AG20443 (cell line): ENCODE data around the gene BET1.
"Not testable (repeated sequence)": the region's sequence is repeated elsewhere in the genome, so short reads cannot be mapped to it uniquely, and the experiment has no call there.

ENCODE experiments used
- DNase-seq: peaks from one replicate; pipeline ENCODE4 v3.0.0; 2012; ENCODE audit warnings: low spot score, mixed read lengths

The BET1 gene, protein sequence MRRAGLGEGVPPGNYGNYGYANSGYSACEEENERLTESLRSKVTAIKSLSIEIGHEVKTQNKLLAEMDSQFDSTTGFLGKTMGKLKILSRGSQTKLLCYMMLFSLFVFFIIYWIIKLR

DNA sequence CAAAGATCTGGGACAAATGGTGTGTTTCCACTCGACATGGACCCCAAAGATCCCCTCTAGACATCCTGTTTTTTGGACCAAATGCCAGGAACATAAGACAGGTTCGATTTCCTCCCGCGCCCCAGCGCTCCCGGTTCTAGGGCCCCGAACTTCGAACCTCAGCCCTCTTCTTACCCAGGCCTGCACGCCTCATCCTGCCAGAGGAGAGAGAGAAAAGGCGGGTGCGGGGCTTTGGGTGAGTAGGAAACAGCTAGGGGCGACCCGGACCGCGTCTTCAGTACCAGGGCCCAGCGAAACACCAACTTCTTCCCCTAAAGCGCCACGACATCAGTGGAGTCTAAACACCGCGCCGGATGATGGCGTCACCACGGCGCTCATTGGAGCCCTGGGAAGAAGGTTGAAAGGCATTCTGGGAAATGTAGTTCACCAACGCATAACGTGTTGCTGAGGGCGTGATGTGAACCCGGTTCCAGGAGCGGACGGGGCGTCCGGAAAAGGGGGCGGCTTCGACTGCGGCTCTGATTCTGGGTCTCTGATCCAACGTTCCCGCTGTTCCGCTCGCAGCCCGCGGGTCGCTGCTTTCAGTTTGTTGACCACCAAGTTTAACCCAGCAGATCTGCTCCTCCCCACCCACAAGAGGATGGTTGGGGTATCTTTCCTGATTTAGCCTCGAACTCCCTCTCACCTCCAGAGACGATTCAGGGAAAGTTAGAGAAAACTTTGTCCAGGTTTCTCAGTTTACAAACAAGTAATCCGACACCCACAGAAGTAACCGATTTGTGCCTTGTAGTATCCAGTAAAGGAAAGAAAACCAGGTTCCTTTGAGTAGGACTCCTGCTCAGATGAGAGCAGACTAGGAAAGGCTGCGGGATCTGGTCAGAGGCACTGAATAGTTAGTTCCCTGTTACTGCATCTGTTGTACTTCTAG, at the start of gene BET1:
Gene BET1 (minus strand): TSS at position 332 of the 928 bp plus-strand sequence. CDS start 139 bp downstream, at position 193.
- peak; percentile 96 for DNase-seq

DNA sequence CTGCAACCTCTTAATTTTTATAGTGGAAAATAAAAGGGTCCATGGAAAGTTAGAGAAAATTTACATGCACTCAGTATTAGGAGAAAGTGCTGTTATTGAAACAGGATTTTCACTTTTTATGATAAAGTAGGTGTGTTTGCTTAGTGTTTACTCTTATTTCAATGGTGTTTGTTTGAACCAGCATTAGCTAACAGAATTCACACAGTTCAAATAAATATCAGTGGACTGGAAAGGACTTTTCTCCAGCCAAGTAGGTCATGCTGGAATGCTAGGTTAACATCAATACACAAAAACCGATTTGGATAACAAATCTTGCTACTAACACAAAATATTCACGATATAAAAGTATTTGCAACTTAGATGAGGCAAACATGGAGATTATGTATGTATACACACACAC, 49.4 kb upstream of the BET1 start:
- no peak for DNase-seq

DNA sequence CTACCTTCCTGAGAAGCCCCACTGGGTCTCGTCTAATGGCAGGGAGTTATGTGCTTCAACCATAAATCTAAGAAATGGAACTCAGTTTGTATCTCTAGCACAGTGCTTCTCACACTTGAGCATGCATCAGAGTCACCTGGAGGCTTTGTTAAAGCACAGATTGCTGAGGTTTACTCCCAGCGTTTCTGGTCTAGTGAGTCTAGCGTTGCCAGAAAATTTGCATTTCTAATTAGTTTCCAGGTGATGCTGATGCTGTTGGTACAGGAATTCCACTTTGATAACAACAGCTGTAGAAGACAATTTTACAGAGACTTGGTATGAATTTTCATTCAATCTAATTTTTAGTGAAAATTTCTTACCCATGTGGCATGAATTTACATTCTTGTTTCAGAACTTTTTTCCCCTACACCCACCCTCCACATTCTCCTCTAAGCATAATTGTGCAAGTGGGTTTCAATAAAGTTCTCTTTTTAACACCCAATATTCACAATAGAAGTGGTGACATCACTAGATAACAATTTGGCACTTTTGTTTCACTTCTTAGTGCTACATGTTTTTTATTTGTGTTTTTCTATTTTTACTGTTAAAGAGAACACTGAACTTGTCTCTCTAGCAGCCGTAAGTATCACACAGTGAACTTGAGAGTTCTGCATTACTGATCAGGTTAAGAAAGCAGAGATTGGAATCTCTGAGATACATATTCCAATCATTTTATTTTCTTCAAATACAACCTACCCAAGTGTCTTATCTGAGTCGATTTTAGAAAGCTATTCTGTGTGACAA, 48.4 kb upstream of the BET1 start:
- DNase-seq: no peak

DNA sequence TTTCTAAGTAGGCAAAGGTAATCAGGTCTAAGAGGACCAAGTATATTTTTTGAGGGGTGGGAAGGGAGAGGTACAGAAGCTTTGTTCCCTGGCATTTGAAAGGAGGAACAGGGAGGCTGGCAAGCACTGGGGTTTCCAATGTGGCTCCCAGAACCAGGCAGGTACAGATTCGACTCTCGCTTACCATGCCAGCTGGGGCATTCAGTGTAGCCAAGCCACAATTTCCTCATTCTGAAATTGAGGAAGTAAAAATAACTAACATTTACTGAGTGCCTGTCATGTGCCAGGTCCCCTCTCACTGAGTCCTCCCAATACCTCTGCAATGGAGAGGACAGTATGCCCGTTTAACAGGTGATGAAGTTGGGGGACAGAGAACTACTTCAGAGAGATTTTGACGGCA, 45.9 kb upstream of the BET1 start:
- DNase-seq: no peak

DNA sequence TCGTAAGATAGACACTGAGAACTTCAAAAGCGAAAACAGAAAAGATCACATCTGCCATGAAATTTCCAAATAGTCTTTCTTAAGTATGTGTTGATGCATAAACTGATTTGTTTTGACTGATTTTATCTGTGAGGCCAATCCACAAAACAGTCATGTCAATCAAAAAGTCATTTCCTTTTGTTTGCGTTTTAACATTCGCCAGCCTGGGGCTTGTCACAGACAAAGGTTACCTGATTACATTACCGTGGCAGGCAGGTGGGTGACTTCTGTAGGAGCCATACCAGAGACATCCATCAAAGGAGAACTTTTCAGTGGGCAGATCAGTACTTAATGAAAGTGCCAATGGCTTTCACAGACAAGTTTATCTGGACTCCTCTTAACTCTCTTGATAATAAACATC, 45.5 kb upstream of the BET1 start:
- DNase-seq: no peak

DNA sequence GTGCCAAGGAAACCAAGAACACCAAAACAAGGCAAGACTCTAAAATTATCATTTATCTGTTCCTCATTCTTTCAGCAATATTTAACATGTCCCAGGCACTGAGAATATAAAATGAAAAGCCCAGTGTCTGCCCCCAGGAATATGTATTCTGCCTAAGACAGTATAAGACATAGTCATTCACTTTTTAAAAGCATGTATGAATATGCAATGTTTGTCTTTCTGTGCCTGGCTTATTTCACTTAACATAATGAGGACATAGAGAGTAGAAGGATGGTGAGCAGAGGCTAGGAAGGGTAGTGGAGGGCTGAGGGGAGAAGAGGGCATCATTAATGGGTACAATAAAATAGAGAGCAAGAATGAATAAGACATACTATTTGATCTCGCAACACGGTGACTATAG, 44.6 kb upstream of the BET1 start:
- DNase-seq: no peak

DNA sequence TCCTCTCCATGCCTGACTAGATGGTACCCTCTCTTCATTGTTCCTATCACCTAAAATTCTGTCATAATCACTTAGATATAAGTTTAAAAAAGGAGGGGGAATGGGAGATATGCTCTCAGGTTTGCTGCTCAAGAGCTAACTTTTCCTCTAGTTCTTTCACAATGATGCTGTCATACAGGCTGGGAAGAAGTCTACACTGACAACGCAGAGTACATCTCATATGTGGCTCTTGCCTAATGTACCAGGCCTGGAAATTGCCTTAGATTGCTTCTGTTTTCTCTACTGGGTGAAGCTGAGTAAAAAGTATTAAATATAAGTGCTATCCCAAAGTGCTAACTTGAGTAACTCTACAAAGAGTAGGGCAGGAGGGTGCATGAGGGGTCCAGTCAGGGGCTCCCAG, 43.8 kb upstream of the BET1 start:
- DNase-seq: no peak

DNA sequence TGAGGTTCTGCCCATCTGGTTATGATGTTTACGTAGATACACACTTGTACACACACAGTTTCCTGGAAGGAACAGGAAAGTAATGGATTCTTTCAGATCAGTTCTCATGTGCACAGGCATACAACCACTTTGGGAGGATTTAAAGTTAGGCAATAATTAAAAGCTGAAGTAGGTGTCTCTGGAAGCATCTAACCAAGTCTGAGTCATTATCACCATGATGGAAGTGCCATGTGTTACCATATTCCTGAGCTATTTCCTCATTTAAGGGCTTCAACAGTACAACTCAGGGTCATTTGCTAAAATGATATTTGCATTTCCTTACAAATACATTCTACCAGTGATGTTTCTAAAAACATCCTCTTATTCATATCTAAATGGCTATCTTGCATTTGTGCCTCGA, 41.4 kb upstream of the BET1 start:
- DNase-seq: no peak

DNA sequence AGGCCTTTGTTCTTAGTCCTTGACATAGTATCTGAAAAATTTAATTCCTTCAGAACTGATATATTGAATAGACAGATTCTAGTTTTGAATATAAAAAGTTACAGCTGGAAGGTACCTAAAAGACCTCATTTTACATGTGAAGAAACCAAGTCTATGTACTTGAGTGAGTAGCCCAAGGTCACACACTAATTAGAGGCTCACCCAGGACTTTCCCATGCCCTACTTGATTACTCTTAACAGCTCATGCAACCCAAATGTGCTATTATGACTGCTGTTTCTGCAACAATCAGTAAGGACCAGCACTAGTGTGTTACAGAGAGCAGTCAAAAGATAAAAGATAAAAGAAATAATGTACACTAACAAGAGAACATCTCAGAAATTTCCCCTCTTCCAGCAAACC, 40.7 kb upstream of the BET1 start:
- no peak for DNase-seq

DNA sequence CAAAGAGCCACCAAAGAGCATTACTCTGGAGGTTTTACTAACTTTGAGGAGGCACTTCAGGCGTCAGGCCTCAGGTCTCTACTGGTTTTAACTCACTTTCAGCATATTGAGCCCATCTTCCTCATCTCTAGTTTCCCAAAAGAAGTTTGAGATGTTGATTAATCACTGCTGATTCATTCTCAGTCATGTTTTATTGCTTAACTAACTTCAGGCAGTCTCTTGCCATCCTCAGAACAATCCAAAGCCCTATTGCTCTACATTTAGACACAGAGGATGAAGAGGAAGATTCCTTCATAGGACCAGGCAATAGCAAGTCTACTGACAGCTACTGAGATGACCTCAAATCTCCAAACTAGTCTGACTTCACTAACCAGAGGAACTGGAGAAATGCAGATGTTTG, 39.1 kb upstream of the BET1 start:
- peak; percentile 64 for DNase-seq

DNA sequence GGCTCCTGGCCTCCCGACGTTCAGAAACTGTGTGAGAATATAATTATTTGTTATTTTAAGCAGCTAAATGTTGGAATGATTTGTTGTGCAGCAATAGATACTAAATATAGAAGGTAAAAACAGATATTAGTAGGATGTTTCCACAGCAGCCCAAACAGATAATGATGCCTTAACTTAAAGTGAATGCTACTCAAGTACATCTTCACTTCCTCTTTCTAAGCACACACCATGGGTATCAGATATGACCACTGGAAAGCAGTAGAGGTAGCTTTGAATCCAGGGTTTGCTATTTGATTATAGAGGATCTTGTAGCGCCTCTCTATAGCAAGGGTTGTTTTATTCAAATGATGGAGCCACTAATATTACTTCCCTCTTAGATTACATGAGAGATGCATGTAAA, 38.2 kb upstream of the BET1 start:
- no peak for DNase-seq

DNA sequence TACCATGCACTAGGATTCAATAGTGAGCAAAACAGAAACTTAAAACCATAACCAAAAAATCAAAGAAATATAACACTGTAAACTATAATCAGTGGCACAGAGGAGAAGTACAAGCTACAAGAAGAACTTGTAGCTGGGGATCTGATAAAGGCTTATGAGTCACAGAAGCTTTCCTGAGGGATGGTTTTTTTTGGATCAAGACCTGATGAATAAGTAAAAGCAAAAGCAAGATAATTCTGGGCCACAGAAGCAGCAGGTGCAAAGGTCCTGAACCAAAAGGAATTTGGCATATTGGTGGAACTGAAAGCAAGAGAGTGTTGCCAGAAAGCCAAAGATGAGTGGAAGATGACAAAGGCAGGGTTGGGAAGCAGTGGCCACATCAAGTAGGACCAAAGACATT, 37.4 kb upstream of the BET1 start:
- no peak for DNase-seq

DNA sequence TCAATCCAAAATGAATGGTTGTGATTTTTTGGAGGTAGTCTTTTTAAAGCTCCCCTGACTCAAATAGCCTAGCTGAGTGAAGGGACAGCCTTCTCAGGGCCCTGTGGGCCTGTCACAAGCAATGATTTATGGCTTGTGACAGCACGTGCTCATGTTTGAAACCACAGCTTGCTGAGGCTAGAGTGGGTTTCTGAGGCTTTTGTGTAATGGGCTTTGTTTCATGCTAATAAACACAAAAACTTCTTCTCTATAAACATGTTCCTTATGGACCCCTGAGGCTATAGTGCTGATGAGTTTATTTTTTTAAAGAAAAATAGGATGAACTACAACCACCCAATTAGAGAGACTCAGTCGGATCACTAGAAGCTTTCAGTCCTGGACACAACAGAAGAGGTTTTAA, 36.1 kb upstream of the BET1 start:
- no peak for DNase-seq

DNA sequence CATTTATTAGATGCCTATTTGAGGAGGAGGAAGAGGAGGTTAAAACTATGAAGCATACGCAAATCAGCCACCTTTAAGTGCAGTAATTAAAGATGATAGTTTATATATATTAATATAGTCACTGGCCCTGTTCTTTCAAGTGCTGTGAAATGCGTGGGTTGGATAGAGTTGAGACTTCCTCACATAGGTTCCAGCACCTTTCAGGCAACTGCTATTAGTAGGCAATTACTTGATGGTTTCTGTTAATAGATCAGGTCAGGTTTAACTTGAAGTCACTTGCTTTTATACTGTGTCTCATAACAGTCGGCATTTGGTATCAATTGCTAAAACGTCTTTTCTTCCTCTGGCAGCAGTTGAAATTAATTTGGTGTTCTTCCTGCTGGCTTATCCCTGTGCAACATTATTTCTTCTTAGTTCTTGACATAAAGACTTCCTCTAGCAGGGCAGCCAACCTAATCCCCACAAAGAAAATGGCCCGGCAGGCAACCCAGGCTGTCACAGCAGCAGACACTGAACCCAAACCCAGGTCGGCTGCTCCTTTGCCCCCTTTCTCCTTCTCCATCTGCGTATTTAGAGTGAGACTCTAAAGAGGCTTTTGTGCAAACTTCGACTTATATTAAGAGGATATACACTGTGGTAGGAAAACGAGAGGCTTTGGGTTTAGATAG, 35.3 kb upstream of the BET1 start:
- DNase-seq: no peak

DNA sequence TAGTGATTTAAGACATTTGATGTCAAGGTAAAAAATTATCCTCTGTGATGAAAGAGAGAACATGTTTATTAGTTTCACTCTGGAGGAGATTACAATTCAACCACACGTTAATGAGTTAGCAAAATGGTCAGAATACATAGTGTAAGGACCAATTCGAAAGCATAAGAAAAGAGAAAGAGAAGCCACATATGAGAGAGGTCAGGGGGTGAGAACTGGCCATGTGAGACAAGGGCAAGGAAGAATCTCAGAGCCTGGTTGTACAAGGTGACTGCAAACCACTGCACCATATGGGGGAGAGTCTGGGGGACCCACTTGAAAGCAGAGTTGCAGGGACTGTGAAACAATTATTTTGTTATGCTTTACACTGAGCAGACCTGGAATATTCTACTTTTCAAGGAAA, 27.7 kb upstream of the BET1 start:
- DNase-seq: no peak

DNA sequence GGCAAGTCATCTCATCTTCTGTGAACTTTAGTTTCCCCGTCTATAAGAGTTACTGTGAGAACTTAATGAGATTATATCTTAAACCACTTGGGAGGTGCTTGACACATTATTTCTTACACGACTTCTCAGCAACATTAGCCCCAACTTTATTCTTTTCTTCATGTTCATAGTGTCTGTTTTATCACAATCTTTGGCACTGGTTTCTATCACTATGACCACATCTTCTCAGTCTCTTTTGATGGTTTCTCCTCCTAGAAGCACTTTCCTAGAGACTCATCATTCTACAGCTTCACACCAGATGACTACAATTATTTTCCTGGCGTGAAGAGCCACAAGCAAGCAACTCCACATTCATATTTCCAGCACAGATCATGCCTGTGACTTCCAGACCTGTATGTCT, 26.5 kb upstream of the BET1 start:
- no peak for DNase-seq

DNA sequence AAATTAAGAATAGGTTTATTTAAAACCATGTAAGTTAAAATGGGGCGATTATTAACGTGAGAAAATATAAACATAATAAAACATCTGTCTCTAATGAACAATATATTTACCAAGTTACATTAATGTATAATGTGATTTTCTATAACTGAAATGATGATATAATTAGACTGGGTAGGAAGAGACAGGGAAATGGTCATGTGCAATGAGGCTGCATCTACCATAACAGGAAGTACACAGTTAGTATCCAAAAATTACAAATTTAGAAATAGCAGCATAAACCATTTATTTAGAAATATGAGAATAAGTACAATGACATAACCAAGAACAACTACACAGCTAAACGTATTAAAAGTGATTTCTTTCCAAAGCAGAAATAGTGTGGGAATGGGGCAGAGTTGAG, 25.8 kb upstream of the BET1 start:
- no peak for DNase-seq

DNA sequence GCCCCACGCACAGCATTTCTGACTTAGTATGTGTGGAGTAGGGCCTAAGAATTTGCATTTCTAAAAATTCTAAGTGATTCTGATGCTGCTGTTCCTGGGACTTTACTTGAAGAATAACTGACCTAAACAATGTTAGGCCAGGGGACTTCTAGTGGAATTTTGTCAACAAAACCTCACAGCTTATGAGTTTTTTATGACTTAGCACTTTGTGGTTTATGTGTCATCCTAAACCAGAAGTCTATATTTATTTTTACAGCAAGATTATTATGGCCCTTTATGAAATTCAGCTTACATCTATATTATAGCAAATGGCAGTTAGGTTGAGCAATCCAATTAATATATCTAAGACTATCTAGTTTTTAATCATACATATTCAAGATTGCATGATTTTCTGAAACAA, 24.6 kb upstream of the BET1 start:
- peak; percentile 33 for DNase-seq

DNA sequence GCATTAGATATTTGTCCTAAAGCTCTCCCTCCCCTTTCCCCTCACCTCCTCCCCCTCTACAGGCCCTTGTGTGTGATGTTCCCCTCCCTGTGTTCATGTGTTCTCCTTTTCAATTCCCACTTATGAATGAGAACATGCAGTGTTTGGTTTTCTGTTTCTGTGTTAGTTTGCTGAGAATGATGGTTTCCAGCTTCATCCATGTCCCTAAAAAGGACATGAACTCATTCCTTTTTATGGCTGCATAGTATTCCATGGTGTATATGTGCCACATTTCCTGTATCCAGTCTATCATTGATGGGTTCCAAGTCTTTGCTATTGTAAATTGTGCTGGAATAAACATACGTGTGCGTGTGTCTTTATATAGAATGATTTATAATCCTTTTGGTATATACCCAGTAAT, 22.5 kb upstream of the BET1 start:
- DNase-seq: not testable (repeated sequence)

DNA sequence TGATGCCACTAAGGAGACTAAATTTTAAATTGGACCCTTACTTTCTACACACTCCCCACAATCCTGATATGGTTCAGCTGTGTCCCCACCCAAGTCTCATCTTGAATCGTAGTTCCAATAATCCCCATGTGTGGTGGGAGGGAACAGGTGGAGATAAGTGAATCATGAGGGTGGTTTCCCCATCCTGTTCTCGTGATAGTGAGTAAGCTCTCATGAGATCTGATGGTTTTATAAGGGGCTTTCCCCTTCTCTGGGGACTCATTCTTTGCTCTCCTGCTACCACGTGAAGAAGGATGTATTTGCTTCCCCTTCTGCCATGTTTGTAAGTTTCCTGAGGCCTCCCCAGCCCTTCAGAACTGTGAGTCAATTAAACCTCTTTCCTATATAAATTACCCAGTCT, 18.4 kb upstream of the BET1 start:
- DNase-seq: no peak

DNA sequence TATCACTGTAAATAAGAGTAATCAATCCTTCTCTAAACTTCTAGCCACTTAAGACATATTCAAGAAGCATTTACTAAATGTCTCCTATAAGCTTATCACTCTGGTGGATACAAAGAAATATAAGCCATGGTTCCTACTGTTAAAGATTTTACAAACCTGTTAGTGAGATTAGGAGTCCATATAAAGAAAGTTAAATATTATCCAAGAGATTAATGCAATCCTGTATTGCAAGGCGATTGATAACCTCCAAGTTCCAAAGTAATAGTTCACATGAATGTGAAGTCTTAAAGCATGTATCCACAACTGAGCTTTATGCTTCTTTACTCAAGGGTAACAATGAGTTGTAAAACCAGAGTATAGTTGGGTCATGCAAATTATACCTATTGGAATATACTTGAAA, 12.6 kb upstream of the BET1 start:
- DNase-seq: no peak

DNA sequence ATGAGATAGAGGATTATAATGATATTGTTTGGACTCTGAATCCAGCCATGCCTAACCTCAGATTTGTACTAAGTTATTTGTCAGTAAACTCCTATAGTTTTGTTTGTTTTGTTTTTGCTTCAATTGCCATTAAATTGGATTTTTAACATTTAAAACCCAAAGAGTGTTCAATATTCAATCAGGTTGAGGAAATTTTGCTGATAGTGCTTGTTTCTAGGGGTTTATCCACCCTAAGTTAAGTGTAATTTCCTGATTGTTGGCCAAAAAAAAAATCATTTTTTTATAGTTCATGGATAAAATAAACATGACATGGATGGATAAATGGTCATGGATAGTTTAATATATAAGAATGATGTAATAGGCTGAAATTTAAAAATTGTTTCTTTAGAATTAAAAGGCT, 11.4 kb upstream of the BET1 start:
- no peak for DNase-seq

DNA sequence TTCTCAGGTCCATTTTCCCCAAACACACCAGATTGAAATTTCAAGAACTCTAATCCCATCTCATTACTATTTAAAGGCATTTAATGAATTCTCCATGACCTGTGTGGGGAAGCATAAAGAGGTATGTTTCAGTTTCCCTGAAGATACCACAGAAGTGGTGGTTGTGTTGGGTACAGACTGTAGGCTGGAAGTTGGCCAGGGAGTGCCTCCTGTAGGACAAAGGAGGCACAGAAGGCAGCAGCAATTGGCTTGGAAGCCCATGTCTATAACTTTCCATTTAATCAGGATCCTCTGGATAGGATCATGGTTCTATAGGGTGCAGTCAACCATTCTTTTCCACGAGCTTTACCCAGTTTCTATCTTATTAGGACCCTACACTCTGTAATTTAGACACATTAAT, 8.6 kb upstream of the BET1 start:
- DNase-seq: no peak
